Panc1 (cell line): ENCODE data around the gene ADGB. TPM values are rescaled to one million over a fixed set of nuclear protein-coding genes. Genes with fewer than 3 reads are reported as not detected.

ENCODE experiments used
- ATAC-seq: fragments of 200-7000 bp; cut with Tn5 transposase; 2 replicates; pipeline ENCODE4 v1.9.1; 2020; ENCODE audit warnings: mild to moderate bottlenecking, moderate library complexity
- BruUV-seq: library from RNA; stranded (reverse); fragments of 400-500 nt; replicated peaks from 2 replicates; lab custom pipeline; 2021; lab: Mats Ljungman, UMichigan
- CTCF ChIA-PET: fragments of 300-600 bp; sonication (Branson Sonifier 250); formaldehyde crosslinking; loops from one replicate; lab custom pipeline; 2022; ENCODE audit warnings: antibody characterized with exemption; lab: Charles Lee
- POLR2A ChIA-PET: fragments of 300-600 bp; sonication (Branson Sonifier 250); formaldehyde crosslinking; loops from one replicate; lab custom pipeline; 2022; ENCODE audit warnings: antibody characterized with exemption; lab: Charles Lee
- DNase-seq: peaks from one replicate; pipeline ENCODE4 v3.0.0-alpha.2; 2010; ENCODE audit warnings: low read depth, low spot score
- H3K27ac ChIP-seq: 2 replicates; pipeline ENCODE4 v1.5.1; 2011; ENCODE audit warnings: mild to moderate bottlenecking, low read length, inconsistent platforms
- H3K27me3 ChIP-seq: fragments of 200-500 bp; sonication (Bioruptor generic); 2 replicates; pipeline ENCODE4 v1.6.0; 2014; ENCODE audit warnings: low read length, inconsistent platforms; ENCODE audit not compliant: control insufficient read depth, insufficient read depth
- H3K36me3 ChIP-seq: fragments of 200-500 bp; sonication (Bioruptor generic); 2 replicates; pipeline ENCODE4 v1.5.1; 2014; ENCODE audit warnings: inconsistent platforms, mild to moderate bottlenecking, low read length, moderate library complexity; ENCODE audit not compliant: control insufficient read depth, insufficient read depth
- H3K4me1 ChIP-seq: 2 replicates; pipeline ENCODE4 v1.5.1; 2011; ENCODE audit warnings: inconsistent platforms, mild to moderate bottlenecking, low read length, moderate library complexity; ENCODE audit not compliant: control insufficient read depth, insufficient read depth
- H3K4me3 ChIP-seq, 2 experiments: 2 replicates each; pipeline ENCODE4 v1.5.1; 2011 to 2012; ENCODE audit warnings: low read depth in 2 of 2, low read length in 2 of 2, mild to moderate bottlenecking in 2 of 2, inconsistent platforms in 1 of 2, moderate library complexity in 1 of 2
- H3K9me3 ChIP-seq: fragments of 200-500 bp; sonication (Bioruptor generic); 2 replicates; pipeline ENCODE4 v1.5.1; 2014; ENCODE audit warnings: low read depth, mild to moderate bottlenecking, inconsistent platforms, low read length, moderate library complexity; ENCODE audit not compliant: control insufficient read depth, insufficient read depth
- CTCF ChIP-seq: fragments of 450-650 bp; IDR thresholded peaks from 2 replicates; pipeline ENCODE4 v1.5.1; 2017; ENCODE audit warnings: mild to moderate bottlenecking
- POLR2AphosphoS5 ChIP-seq: IDR thresholded peaks from 2 replicates; pipeline ENCODE4 v1.6.1; 2012; ENCODE audit warnings: mild to moderate bottlenecking, low read depth, low read length, moderate library complexity
- REST ChIP-seq, 2 experiments: IDR thresholded peaks; 2 replicates each; pipeline ENCODE4 v1.6.1; 2011 to 2012; ENCODE audit warnings: low read depth in 2 of 2, control low read depth in 1 of 2, low read length in 1 of 2, mild to moderate bottlenecking in 1 of 2, moderate library complexity in 1 of 2; ENCODE audit not compliant: insufficient read depth in 1 of 2
- SIN3A ChIP-seq: IDR thresholded peaks from 2 replicates; pipeline ENCODE4 v1.6.1; 2012; ENCODE audit warnings: low read depth, mild to moderate bottlenecking, low read length, moderate library complexity, borderline replicate concordance; ENCODE audit not compliant: insufficient read depth
- TCF7L2 ChIP-seq: IDR thresholded peaks from 2 replicates; pipeline ENCODE4 v1.6.1; 2011; ENCODE audit warnings: mild to moderate bottlenecking, low read depth, low read length, inconsistent platforms
- in situ Hi-C: cut with HindIII; loops from 2 replicates; pipeline ENCODE4 v1.10.0; 2016; ENCODE audit warnings: low sequenced_read_pairs, low pct_unique_long_range_greater_than_20kb
- intact Hi-C: fragments of 100-400 bp; cut with micrococcal nuclease; formaldehyde crosslinking; loops from one replicate; pipeline ENCODE4 v1.10.0; 2022; ENCODE audit not compliant: unreplicated experiment
- total RNA-seq: library from RNA; stranded (reverse); gene quantifications from one replicate; pipeline ENCODE4 v1.2.1, GENCODE V29; 2021; ENCODE audit not compliant: unreplicated experiment

The ADGB gene
- total RNA-seq, 1 experiment from 2014 or later = not detected

- no peak overlapping the region for H3K4me3 ChIP-seq
- intact Hi-C loops = no loop called here
- H3K4me1 ChIP-seq = no peaks in the 10 kb centered on the region
- DNase-seq (no peak), ATAC-seq (no peak)
- no peak overlapping the region for H3K27ac ChIP-seq
- ChIA-PET POLR2A (no interaction called here), CTCF (no interaction called here)
- H3K36me3 ChIP-seq = no peaks in the 10 kb centered on the region
- no peak for TF ChIP-seq TCF7L2
- no TSS peak for BruUV-seq
- H3K27me3 ChIP-seq = 0 out of 2 replicates have a peak, but pooled peaks cover 3% of the 10 kb centered on the region
- in situ Hi-C loops = no loop called here
- no peaks in the 10 kb centered on the region for H3K9me3 ChIP-seq
Measured at GRCh38 chr6:146581968-146582367, 16.8 kb upstream of the ADGB start.

GRCh38 chr6:146582857-146583256 lies 15.9 kb upstream of the ADGB start:
- TF ChIP-seq TCF7L2 (no peak), POLR2AphosphoS5 (no peak), CTCF (no peak), REST (IDR thresholded peaks at IDR 0.05; ENCODE audit: insufficient read depth in 1 of 2, low read depth in 2 of 2, low read length in 1 of 2) (no peak), SIN3A (no peak)
- H3K9me3 ChIP-seq = no peaks in the 10 kb centered on the region
- BruUV-seq = no TSS peak
- CTCF ChIA-PET = interaction anchor here (0.7 kb wide), 1 partner anchor 159 kb away, joined by 5 read pairs; no protein-coding TSS in a partner anchor
- no peaks in the 10 kb centered on the region for H3K36me3 ChIP-seq
- DNase-seq = no peak
- H3K27me3 ChIP-seq = 0 out of 2 replicates have a peak, but pooled peaks cover 3% of the 10 kb centered on the region
- in situ Hi-C loops = no loop called here
- no peaks in the 10 kb centered on the region for H3K4me1 ChIP-seq
- POLR2A ChIA-PET = no interaction called here
- intact Hi-C loops = no loop called here
- no peak overlapping the region for H3K4me3 ChIP-seq
- no peak overlapping the region for H3K27ac ChIP-seq
- no peak for ATAC-seq

GRCh38 chr6:146583966-146584365 lies 14.8 kb upstream of the ADGB start:
- in situ Hi-C loops = no loop called here
- ChIA-PET CTCF (no interaction called here), POLR2A (no interaction called here)
- ATAC-seq (no peak), DNase-seq (no peak)
- Histone ChIP-seq H3K4me3 (no peak overlapping the region), H3K36me3 (no peaks in the 10 kb centered on the region), H3K4me1 (no peaks in the 10 kb centered on the region), H3K9me3 (no peaks in the 10 kb centered on the region), H3K27ac (no peak overlapping the region), H3K27me3 (0 out of 2 replicates have a peak, but pooled peaks cover 3% of the 10 kb centered on the region)
- BruUV-seq = no TSS peak
- intact Hi-C loops = no loop called here
- TF ChIP-seq REST (IDR thresholded peaks at IDR 0.05; ENCODE audit: insufficient read depth in 1 of 2, low read depth in 2 of 2, low read length in 1 of 2) (no peak), SIN3A (no peak), CTCF (no peak), TCF7L2 (no peak), POLR2AphosphoS5 (no peak)
